PC-3 (cell line): ENCODE results near the gene CHD2. TPM values are rescaled to one million over a fixed set of nuclear protein-coding genes. Genes with fewer than 3 reads are reported as not detected.

ENCODE experiments used
- ATAC-seq: fragments of 200-7000 bp; cut with Tn5 transposase; 2 replicates; pipeline ENCODE4 v1.9.1; 2020; ENCODE audit warnings: mild to moderate bottlenecking, moderate library complexity
- BruUV-seq: library from RNA; stranded (reverse); fragments of 400-500 nt; replicated peaks from 2 replicates; lab custom pipeline; 2021; lab: Mats Ljungman, UMichigan
- CTCF ChIA-PET: fragments of 300-600 bp; sonication (Branson Sonifier 250); formaldehyde crosslinking; loops from one replicate; lab custom pipeline; 2022; ENCODE audit warnings: antibody characterized with exemption; lab: Charles Lee
- POLR2A ChIA-PET: fragments of 300-600 bp; sonication (Branson Sonifier 250); formaldehyde crosslinking; loops from one replicate; lab custom pipeline; 2022; ENCODE audit warnings: antibody characterized with exemption; ENCODE audit not compliant: unreplicated experiment; lab: Charles Lee
- DNase-seq: peaks from one replicate; pipeline ENCODE4 v3.0.0-alpha.2; 2015
- H2AFZ ChIP-seq: fragments of 300-600 bp; sonication (generic); 2 replicates; pipeline ENCODE4 v1.6.0; 2016; ENCODE audit warnings: antibody characterized with exemption, low read length
- H3F3A ChIP-seq: fragments of 300-600 bp; sonication (generic); one replicate; pipeline ENCODE4 v1.6.0; 2017; ENCODE audit warnings: antibody characterized with exemption, low read length, control low read depth, mild to moderate bottlenecking; ENCODE audit not compliant: unreplicated experiment
- H3K27ac ChIP-seq: fragments of 300-600 bp; sonication (generic); 2 replicates; pipeline ENCODE4 v1.5.1; 2016; ENCODE audit warnings: mild to moderate bottlenecking, low read length
- H3K27me3 ChIP-seq: fragments of 300-600 bp; sonication (generic); 2 replicates; pipeline ENCODE4 v1.6.1; 2016; ENCODE audit warnings: low read length, mixed read lengths
- H3K36me3 ChIP-seq: fragments of 300-600 bp; sonication (generic); 2 replicates; pipeline ENCODE4 v1.6.1; 2016; ENCODE audit warnings: low read depth, mixed run types, low read length, mixed read lengths
- H3K4me1 ChIP-seq: fragments of 300-600 bp; sonication (generic); 2 replicates; pipeline ENCODE4 v1.5.1; 2016; ENCODE audit warnings: low read length; ENCODE audit not compliant: insufficient read depth
- H3K4me2 ChIP-seq: fragments of 300-600 bp; sonication (generic); 2 replicates; pipeline ENCODE4 v1.6.0; 2016; ENCODE audit warnings: low read length
- H3K4me3 ChIP-seq: fragments of 300-600 bp; sonication (generic); 2 replicates; pipeline ENCODE4 v1.5.1; 2016; ENCODE audit warnings: mild to moderate bottlenecking, low read length, mixed read lengths
- H3K79me2 ChIP-seq: fragments of 300-600 bp; sonication (generic); 2 replicates; pipeline ENCODE4 v1.6.1; 2017; ENCODE audit warnings: low read length, mixed read lengths
- H3K9ac ChIP-seq: fragments of 300-600 bp; sonication (generic); 2 replicates; pipeline ENCODE4 v1.6.0; 2016; ENCODE audit warnings: mild to moderate bottlenecking, low read length
- H3K9me2 ChIP-seq: fragments of 300-600 bp; sonication (generic); replicated peaks from 2 replicates; pipeline ENCODE4 v1.6.1; 2016; ENCODE audit warnings: mixed run types, low read length, mixed read lengths
- H3K9me3 ChIP-seq: fragments of 300-600 bp; sonication (generic); 2 replicates; pipeline ENCODE4 v1.6.1; 2016; ENCODE audit warnings: low read length, mixed read lengths
- H4K20me1 ChIP-seq: fragments of 300-600 bp; sonication (generic); 2 replicates; pipeline ENCODE4 v1.6.1; 2016; ENCODE audit warnings: low read length, mixed read lengths
- CTCF ChIP-seq: fragments of 300-600 bp; sonication (generic); conservative IDR thresholded peaks from 2 replicates; pipeline ENCODE4 v1.5.1; 2017; ENCODE audit warnings: antibody characterized with exemption, low read depth, mild to moderate bottlenecking, low read length
- EZH2 ChIP-seq: fragments of 300-600 bp; sonication (generic); IDR thresholded peaks from one replicate; pipeline ENCODE4 v1.6.1; 2017; ENCODE audit warnings: antibody characterized with exemption, mild to moderate bottlenecking, low read length; ENCODE audit not compliant: unreplicated experiment
- EZH2phosphoT487 ChIP-seq: fragments of 300-600 bp; sonication (generic); IDR thresholded peaks from 2 replicates; pipeline ENCODE4 v1.6.1; 2018; ENCODE audit warnings: mild to moderate bottlenecking, antibody characterized with exemption, low read length, borderline replicate concordance
- intact Hi-C: fragments of 100-400 bp; cut with micrococcal nuclease; formaldehyde crosslinking; loops from 2 replicates; pipeline ENCODE4 v1.9.0; 2023
- total RNA-seq: library from RNA; depleted of rRNA; stranded (reverse); fragments of >200 nt; gene quantifications from 2 replicates; pipeline ENCODE4 v1.2.3, GENCODE V29; 2014

The CHD2 gene
- total RNA-seq, 1 experiment from 2014 or later = 42.7 TPM

- H3K79me2 ChIP-seq = peaks cover 36% of the 10 kb centered on the region; the same call in 1 of the 2 replicates
- no peak overlapping the region for H2AFZ ChIP-seq
- DNase-seq (no peak), ATAC-seq (no peak)
- H4K20me1 ChIP-seq = no peaks in the 10 kb centered on the region
- no peak overlapping the region for H3K9ac ChIP-seq
- BruUV-seq = no TSS peak
- H3K27me3 ChIP-seq = no peaks in the 10 kb centered on the region
- no peak overlapping the region for H3K4me2 ChIP-seq
- no peak overlapping the region for H3K27ac ChIP-seq
- no peaks in the 10 kb centered on the region for H3F3A ChIP-seq
- H3K36me3 ChIP-seq = peaks cover 90% of the 10 kb centered on the region
- CTCF ChIA-PET = no interaction called here
- no peaks in the 10 kb centered on the region for H3K9me3 ChIP-seq
- H3K9me2 ChIP-seq = no peaks in the 10 kb centered on the region
- no peak overlapping the region for H3K4me3 ChIP-seq
- intact Hi-C loops = no loop called here
- H3K4me1 ChIP-seq = no peaks in the 10 kb centered on the region
- TF ChIP-seq EZH2phosphoT487 = no peak
- peak; percentile 39; the same call in 1 of the 2 replicates for TF ChIP-seq CTCF
- POLR2A ChIA-PET = no interaction called here
Observed at GRCh38 chr15:92938387-92938786, 38.3 kb downstream of the CHD2 start.

GRCh38 chr15:92941668-92942067, 41.5 kb downstream of the CHD2 start:
- CTCF ChIA-PET = no interaction called here

More at GRCh38 chr15:92941668-92942067, 41.5 kb downstream of the CHD2 start:
- no peak for TF ChIP-seq EZH2phosphoT487
- TF ChIP-seq CTCF = no peak
- no peak for TF ChIP-seq EZH2
- intact Hi-C loops = no loop called here
- Histone ChIP-seq H3K9ac (no peak overlapping the region), H3F3A (no peaks in the 10 kb centered on the region), H3K4me2 (no peak overlapping the region), H4K20me1 (no peaks in the 10 kb centered on the region), H3K27ac (no peak overlapping the region), H3K79me2 (peaks cover 17% of the 10 kb centered on the region; the same call in 1 of the 2 replicates), H3K27me3 (no peaks in the 10 kb centered on the region), H3K4me1 (no peaks in the 10 kb centered on the region), H3K9me2 (no peaks in the 10 kb centered on the region), H2AFZ (no peak overlapping the region), H3K9me3 (no peaks in the 10 kb centered on the region), H3K4me3 (no peak overlapping the region), H3K36me3 (peaks cover 92% of the 10 kb centered on the region)
- BruUV-seq = no TSS peak
- ATAC-seq (no peak), DNase-seq (no peak)
- POLR2A ChIA-PET = no interaction called here
